GM04503 (cell line): ENCODE measurements around the gene C18orf32.
"Not testable (repeated sequence)": the region's sequence is repeated elsewhere in the genome, so short reads cannot be mapped to it uniquely, and the experiment has no call there.

ENCODE experiments used
- DNase-seq: peaks from one replicate; pipeline ENCODE4 v3.0.0-alpha.2; 2012; ENCODE audit warnings: low read depth

The C18orf32 gene

GRCh38 chr18:49500201-49500921 is 13.3 kb upstream of the C18orf32 start:
- no peak for DNase-seq

GRCh38 chr18:49499046-49499637 is 12.1 kb upstream of the C18orf32 start:
- DNase-seq: no peak

- DNase-seq: no peak
Observed at GRCh38 chr18:49495480-49495879, 8.4 kb upstream of the C18orf32 start.

GRCh38 chr18:49495076-49495475 is 8.0 kb upstream of the C18orf32 start:
- DNase-seq: no peak

GRCh38 chr18:49494660-49495059 is 7.6 kb upstream of the C18orf32 start:
- DNase-seq: no peak

GRCh38 chr18:49492694-49493033 is 5.6 kb upstream of the C18orf32 start:
- no peak for DNase-seq

GRCh38 chr18:49491857-49492693 is 5.0 kb upstream of the C18orf32 start, which contains the start of gene RPL17:
Gene RPL17, minus strand, starts transcription at chr18:49492465.
- DNase-seq: peak; percentile 96

- no peak for DNase-seq
Observed at GRCh38 chr18:49491534-49491856, 4.5 kb upstream of the C18orf32 start.

GRCh38 chr18:49490246-49490762 is 3.3 kb upstream of the C18orf32 start:
- no peak for DNase-seq

- DNase-seq: no peak
Observed at GRCh38 chr18:49487711-49488310, 777 bp upstream of the C18orf32 start.

GRCh38 chr18:49486606-49486952 is 455 bp downstream of the C18orf32 start:
- DNase-seq: no peak

GRCh38 chr18:49486134-49486533 is 900 bp downstream of the C18orf32 start:
- no peak for DNase-seq

GRCh38 chr18:49483198-49483597 is 3.8 kb downstream of the C18orf32 start:
- DNase-seq: no peak

GRCh38 chr18:49481907-49482306 is 5.1 kb downstream of the C18orf32 start:
- no peak for DNase-seq

- no peak for DNase-seq
Observed at GRCh38 chr18:49481317-49481716, 5.7 kb downstream of the C18orf32 start.

GRCh38 chr18:49479381-49480137 is 7.5 kb downstream of the C18orf32 start:
- no peak for DNase-seq

GRCh38 chr18:49476664-49477411 is 10.2 kb downstream of the C18orf32 start:
- no peak for DNase-seq

GRCh38 chr18:49474935-49475334 is 12.1 kb downstream of the C18orf32 start:
- DNase-seq: not testable (repeated sequence)

GRCh38 chr18:49473721-49474120 is 13.3 kb downstream of the C18orf32 start:
- no peak for DNase-seq

GRCh38 chr18:49472459-49472858 is 14.6 kb downstream of the C18orf32 start:
- no peak for DNase-seq

- DNase-seq: no peak
Observed at GRCh38 chr18:49471532-49471931, 15.5 kb downstream of the C18orf32 start.
